ENCODE results near the gene METTL24. TPM values are rescaled to one million over a fixed set of nuclear protein-coding genes. Genes with fewer than 3 reads are reported as not detected.

The METTL24 gene
- total RNA-seq, 1 donor from 2014 or later: 1.2 TPM

GRCh38 chr6:110338820-110339470 is 19.2 kb downstream of the METTL24 start:
- DNase-seq (ENCODE audit: low spot score): no peak

- no peak for DNase-seq (ENCODE audit: low spot score)
Observed at GRCh38 chr6:110337486-110337885, 20.7 kb downstream of the METTL24 start.

GRCh38 chr6:110334423-110335180 is 23.5 kb downstream of the METTL24 start:
- no peak for DNase-seq (ENCODE audit: low spot score)

- no peak for DNase-seq (ENCODE audit: low spot score)
Observed at GRCh38 chr6:110332281-110332680, 25.9 kb downstream of the METTL24 start.

GRCh38 chr6:110331816-110332215 is 26.3 kb downstream of the METTL24 start:
- no peak for DNase-seq (ENCODE audit: low spot score)

GRCh38 chr6:110331390-110331789 is 26.8 kb downstream of the METTL24 start:
- no peak for DNase-seq (ENCODE audit: low spot score)

GRCh38 chr6:110329714-110330436 is 28.3 kb downstream of the METTL24 start:
- no peak for DNase-seq (ENCODE audit: low spot score)

GRCh38 chr6:110329348-110329713 is 28.8 kb downstream of the METTL24 start:
- no peak for DNase-seq (ENCODE audit: low spot score)

GRCh38 chr6:110328259-110328658 is 29.9 kb downstream of the METTL24 start:
- DNase-seq (ENCODE audit: low spot score): no peak

- DNase-seq (ENCODE audit: low spot score): no peak
Observed at GRCh38 chr6:110327391-110327790, 30.8 kb downstream of the METTL24 start.

- DNase-seq (ENCODE audit: low spot score): no peak
Observed at GRCh38 chr6:110326609-110327008, 31.5 kb downstream of the METTL24 start.

GRCh38 chr6:110326057-110326456 is 32.1 kb downstream of the METTL24 start:
- no peak for DNase-seq (ENCODE audit: low spot score)

GRCh38 chr6:110325197-110325596 is 33.0 kb downstream of the METTL24 start:
- DNase-seq (ENCODE audit: low spot score): no peak

- no peak for DNase-seq (ENCODE audit: low spot score)
Observed at GRCh38 chr6:110324548-110324947, 33.6 kb downstream of the METTL24 start.

GRCh38 chr6:110323258-110323657 is 34.9 kb downstream of the METTL24 start:
- no peak for DNase-seq (ENCODE audit: low spot score)

- no peak for DNase-seq (ENCODE audit: low spot score)
Observed at GRCh38 chr6:110322874-110323242, 35.3 kb downstream of the METTL24 start.

GRCh38 chr6:110322151-110322873 is 35.8 kb downstream of the METTL24 start:
- DNase-seq (ENCODE audit: low spot score): no peak

- DNase-seq (ENCODE audit: low spot score): no peak
Observed at GRCh38 chr6:110320307-110320706, 37.8 kb downstream of the METTL24 start.

- DNase-seq (ENCODE audit: low spot score): no peak
Observed at GRCh38 chr6:110319843-110320242, 38.3 kb downstream of the METTL24 start.

- no peak for DNase-seq (ENCODE audit: low spot score)
Observed at GRCh38 chr6:110319381-110319780, 38.8 kb downstream of the METTL24 start.

GRCh38 chr6:110318971-110319370 is 39.2 kb downstream of the METTL24 start:
- DNase-seq (ENCODE audit: low spot score): no peak

GRCh38 chr6:110317646-110318045 is 40.5 kb downstream of the METTL24 start:
- no peak for DNase-seq (ENCODE audit: low spot score)
